Smooth muscle cell of the pulmonary artery (primary cell): ENCODE measurements around the gene CHRM3. TPM values are rescaled to one million over a fixed set of nuclear protein-coding genes. Genes with fewer than 3 reads are reported as not detected.

ENCODE experiments used
- total RNA-seq: library from RNA; depleted of rRNA; stranded (reverse); fragments of >200 nt; gene quantifications from 2 replicates; pipeline ENCODE4 v1.2.3, GENCODE V29; 2014

Gene CHRM3
- total RNA-seq = 0.03 and 0.13 TPM in 2 replicates

GRCh38 chr1:239386453-239387303 is at the start of gene CHRM3:
TSS of gene CHRM3 (plus strand) at chr1:239386568. CDS start at chr1:239907452, 520,884 bp downstream.

